CD1c-positive myeloid dendritic cell (primary cell): ENCODE results near the gene OPN1MW3.
"Not testable (repeated sequence)": the region's sequence is repeated elsewhere in the genome, so short reads cannot be mapped to it uniquely, and the experiment has no call there.

Experiments used
- DNase-seq: peaks from one replicate; pipeline ENCODE4 v3.0.0-alpha.2; 2016; ENCODE audit errors: extremely low spot score

OPN1MW3 gene

DNA sequence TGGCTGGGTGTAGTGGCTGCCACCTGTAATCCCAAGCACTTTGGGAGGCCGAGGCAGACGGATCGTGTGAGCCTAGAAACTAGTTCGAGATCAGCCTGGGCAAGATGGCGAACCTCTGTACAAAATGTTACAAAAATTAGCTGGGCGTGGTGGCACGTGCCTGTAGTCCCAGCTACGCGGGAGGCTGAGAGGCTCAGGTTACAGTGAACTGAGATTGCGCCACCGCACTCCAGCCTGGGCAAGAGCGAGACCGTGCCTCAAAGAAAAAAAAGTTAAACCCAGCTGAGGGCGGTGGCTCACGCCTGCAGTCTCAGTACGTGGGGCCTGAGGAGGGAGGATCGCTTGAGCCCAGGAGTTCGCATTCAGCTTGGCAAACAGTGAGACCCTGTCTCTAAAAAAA is 39.3 kb downstream of the OPN1MW3 start:
- DNase-seq = no peak

DNA sequence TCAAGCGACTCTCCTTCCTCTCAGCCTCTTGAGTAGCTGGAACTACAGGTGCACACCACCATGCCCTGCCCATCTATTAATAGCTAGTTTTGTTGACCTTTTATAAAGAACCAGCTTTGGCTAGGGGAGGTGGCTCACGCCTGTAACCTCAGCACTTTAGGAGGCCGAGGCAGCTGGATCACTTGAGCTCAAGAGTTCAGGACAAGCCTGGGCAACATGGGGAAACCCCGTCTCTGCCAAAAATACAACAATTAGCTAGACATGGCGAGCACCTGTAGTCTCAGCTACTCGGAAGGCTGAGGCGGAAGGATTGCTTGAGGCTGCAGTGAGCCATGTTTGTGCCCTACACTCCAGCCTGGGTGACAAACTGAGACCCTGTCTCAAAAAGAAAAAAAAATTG is 40.9 kb downstream of the OPN1MW3 start:
- no peak for DNase-seq

DNA sequence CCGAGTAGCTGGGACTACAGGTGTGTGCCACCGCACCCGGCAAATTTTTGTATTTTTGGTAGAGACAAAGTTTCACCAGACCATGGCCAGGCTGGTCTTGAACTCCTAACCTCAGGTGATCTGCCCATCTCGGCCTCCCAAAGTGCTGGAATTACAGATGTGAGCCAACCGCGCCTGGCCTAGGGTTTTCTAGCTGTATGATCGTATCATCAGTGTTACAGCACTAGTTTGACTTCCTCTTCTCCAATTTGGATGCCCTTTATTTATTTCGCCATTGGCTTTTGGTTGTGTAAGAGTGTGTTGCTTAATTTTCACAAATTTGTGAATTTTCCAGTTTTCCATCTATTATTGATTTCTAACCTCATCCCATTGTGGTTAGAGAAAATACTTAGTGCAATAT is 43.4 kb downstream of the OPN1MW3 start:
- peak; percentile 64 for DNase-seq

DNA sequence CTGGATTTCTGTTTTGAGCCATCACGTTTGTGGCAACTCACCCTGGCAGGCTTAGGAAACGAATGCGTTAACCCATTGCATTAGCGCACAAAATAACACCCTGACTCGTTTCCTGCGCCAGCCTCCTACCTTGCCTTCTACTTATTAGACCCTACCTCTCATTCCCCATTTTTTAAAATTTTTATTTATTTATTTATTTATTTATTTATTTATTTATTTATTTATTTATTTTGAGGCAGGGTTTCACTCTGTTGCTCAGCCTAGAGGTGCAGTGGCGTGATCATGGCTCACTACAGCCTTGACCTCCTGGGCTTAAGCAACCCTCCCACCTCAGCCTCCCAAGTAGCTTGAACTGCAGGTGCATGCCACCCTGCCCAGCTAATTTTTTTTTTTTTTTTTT is 45.6 kb downstream of the OPN1MW3 start:
- DNase-seq = not testable (repeated sequence)

DNA sequence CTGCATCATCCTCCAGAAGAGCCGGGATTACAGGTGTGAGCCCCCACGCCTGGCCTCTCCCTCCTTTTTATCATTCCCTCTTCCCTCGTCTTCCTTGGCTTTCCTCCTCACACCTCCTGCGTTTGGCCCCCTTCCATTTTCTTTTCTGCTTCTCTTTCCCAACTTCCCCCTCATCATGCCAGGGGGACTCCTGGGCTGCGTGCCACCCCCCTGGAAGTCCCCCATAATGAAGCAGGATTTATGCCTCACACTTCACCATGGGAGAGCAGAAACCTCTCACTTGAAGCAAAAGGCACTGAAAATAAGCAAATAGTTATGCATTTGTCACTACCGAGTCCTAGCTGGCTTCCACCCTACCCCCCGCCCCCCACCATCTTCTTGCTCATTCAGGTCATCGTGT is 46.1 kb downstream of the OPN1MW3 start:
- DNase-seq = no peak

DNA sequence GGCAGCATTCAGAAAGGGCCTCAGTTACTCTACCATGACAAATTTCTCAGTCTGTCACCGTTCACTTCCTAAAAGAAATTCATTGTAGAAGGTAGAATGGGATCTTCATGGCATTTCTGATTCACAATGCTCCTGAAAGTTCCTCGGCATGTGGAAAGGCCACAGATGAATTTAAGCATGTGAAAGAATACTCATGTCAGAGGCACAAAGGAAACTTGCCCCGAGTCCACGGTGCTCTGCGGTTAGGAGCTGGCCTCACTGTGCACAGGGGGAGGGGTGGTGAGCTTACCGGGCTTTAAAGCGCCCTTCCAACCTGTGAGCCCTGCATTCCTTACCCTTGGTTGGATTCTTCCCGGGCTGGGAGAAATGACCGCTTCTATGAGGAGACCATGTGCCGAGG is 47.5 kb downstream of the OPN1MW3 start:
- no peak for DNase-seq

DNA sequence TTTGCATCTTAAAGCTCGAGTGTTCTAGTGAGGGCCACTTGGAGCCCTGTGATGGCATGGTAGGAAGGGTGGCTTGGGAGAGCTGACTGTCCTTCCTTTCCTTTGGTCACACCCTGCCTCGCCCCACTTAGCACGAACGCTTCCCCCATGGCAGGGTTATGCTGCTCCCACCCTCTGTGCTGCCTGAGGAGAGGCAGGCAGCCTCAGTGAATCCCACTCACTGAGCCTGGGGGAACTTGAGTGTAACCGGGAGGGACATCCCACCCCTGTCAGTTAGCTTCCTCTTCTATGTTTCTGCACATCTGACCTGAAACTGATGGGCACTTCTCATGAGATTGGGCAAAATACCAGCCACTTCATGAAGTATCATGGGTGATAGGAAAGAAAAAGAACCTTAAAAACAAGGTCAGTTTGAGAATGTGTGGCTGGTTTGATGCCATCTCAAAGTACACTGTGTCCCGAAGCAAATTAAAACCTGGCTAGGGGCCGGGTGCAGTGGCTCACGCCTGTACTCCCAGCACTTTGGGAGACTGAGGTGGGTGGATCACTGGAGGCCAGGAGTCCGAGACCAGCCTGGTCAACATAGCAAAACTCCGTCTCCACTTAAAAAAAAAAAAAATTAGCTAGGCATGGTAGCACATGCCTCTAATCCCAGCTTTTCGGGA is 48.3 kb downstream of the OPN1MW3 start:
- DNase-seq = peak; percentile 50

DNA sequence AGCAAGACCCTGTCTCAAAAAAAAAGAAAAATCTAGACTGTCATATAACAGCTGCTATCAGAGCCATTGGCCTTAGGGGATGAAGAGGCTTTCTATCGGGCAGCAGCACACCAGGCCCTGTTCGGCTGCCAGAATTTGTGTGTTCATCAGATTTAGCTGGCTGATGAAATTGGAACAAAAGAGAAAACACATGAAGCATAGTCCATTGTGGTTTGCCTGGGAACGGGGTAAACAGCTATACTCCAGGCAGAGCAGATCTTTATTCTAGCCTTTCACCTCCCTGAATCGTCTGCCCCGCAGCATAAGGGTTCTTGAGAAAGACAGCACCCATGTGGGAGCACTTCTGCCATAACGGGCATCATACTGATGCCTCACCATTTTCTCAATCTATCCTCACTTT is 49.8 kb downstream of the OPN1MW3 start:
- DNase-seq = no peak

DNA sequence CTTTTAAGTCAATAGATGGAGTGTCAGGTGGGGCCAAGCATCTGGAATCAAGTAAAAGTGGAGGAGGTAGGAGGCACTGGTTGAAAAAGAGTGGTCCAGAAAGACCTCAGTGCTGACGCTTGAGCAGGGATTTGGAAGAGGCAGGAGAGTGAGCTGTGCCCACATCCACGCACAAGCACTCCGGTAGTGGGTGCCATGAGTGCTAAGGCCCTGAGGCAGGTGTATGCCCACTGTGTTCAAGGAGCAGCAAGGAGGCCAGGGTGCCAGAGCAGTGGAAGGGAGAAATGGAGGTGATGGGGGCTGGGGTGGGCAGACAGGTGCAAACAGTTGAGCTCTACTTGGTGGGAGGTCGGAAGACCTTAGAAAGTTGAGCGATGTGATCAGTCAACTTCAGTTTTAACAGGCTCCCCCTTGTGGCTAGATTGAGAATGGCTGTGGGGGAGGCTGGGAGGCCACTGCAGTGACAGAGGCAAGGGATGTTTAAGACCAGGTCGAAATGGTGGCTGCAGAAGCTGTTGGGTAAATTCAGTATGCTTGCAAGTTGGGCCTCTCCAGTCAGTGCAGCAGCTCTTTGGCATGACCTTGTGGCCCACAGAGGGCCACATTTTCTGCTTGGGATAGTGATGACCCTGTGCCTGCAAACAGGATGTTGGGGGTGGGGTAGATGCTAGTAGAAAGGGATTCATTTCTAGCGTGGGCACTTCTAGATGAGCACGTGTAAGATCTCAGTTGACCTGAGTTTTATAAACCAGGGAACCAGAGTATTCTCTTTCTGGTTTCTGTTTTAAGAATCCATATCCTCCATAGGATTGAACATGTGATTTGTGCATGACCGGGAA is 50.9 kb downstream of the OPN1MW3 start:
- peak; percentile 74 for DNase-seq

DNA sequence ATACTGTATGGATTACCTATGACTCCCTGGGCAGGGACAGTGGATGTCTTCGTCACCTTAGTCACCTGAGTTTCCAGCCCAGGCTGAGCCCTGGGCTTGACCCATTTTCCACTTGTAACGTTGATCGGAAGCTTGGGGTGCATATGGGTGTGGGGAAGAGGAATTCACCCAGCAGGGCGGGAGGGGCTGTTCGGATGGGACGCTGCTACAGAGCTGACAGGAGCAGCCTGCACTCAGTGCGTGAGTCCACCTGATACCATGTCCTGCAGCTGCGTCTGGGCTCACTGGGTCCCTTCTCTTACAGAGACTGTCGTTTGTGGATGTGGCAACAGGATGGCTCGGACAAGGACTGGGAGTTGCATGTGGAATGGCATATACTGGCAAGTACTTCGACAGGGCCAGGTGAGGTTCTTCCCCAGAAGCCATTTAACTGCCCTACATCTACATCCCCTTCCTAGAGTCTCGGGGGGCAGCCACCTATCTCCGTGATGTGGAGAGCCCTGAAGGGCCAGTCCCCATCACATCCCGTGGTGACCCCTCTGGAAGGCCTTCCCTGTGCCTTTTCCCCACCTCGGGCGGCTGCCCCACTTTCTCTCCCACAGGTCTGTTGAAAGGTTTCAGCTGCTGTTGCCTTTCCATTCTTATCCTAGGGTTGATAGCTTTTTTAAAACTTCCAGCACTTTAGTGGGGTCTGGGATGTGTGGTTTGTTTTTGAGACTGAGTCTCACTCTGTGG is 51.8 kb downstream of the OPN1MW3 start:
- DNase-seq = no peak

DNA sequence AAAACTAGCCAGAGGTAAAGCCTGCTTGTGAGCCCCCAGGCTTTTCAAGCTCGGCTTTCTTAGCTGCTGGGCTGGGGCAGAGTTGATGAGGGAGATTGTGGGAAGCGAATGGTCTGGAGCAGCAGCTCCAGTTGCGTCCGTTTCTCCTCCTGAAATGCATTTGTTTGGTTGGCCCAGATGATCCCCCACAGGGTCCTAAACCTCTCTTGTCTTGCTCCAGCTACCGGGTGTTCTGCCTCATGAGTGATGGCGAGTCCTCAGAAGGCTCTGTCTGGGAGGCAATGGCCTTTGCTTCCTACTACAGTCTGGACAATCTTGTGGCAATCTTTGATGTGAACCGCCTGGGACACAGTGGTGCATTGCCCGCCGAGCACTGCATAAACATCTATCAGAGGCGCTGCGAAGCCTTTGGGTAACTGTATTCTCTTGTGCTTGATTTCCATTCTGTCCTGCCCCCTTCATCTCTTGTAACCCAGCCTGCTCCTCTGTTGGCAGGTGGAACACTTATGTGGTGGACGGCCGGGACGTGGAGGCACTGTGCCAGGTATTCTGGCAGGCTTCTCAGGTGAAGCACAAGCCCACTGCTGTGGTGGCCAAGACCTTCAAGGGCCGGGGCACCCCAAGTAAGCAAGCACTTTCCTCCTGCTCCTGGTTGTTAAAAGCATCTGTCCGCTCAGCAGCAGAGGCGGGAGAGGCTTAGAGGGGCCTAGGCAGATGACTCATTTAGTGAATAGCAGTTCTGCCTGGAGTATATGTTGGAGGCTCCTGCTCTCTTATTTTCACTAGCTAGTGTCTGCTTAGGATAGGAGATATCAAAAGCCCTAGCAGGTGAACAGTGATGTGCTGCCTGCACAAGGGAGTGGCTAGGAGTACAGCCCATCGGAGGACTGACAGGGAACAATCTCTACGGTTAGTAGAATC is 53.5 kb downstream of the OPN1MW3 start:
- DNase-seq = no peak

DNA sequence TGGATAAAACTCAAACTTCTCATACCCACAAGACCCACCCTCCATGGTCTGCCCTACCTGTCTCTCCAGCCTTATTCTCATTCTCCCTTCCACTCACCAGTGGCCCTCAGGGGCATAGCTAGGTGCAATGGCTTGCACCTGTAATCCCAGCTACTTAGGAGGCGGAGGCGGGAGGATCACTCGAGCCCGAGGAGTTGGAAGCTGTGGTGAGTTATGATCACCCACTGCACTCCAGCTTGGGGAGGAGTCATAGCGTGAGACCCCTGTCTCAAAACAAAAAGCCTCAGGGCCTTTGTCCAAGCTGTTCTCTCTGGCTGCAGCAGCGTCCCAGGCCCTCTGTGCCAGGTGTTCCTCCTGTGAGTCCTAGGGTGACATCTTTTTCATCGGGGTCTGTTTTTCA is 54.7 kb downstream of the OPN1MW3 start:
- DNase-seq = no peak

DNA sequence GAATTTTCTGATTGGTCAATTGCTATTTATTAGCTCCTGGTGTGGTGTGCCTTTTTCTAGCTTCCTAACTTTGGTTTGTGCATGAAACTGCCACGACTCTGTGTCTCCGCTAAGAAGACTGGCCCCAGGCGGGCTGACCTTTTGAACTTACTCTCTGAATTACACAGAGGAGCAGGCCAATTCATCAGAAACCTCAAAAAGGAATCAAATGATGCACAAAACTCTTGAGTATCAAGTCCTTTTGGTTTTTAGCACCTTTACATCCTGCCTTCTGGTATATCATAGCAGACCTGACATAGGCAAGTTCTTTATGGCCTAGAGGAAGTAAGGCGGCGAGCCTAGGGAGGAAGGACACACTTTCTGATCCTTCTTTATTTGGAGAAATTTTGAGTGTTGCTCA is 55.8 kb downstream of the OPN1MW3 start:
- no peak for DNase-seq

DNA sequence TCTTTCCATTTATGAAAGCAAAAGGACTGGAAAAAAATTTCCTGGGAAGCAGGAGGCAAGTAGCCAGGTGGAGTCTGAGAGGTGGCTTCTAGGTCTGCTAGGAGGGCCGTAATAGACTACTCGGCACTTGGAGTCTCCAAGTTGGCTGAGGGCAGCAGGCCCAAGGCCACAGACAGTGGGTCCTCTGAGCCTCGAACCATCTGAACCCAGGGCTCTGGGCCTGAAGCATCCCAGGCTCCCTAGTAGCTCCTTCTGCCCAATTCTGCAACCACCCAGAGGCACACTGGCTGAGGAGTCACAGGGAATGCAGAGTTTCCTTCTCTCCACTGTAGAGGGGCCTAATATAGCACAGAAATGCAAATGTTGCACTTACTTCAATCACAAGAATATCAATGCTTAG is 58.0 kb downstream of the OPN1MW3 start:
- DNase-seq = no peak

DNA sequence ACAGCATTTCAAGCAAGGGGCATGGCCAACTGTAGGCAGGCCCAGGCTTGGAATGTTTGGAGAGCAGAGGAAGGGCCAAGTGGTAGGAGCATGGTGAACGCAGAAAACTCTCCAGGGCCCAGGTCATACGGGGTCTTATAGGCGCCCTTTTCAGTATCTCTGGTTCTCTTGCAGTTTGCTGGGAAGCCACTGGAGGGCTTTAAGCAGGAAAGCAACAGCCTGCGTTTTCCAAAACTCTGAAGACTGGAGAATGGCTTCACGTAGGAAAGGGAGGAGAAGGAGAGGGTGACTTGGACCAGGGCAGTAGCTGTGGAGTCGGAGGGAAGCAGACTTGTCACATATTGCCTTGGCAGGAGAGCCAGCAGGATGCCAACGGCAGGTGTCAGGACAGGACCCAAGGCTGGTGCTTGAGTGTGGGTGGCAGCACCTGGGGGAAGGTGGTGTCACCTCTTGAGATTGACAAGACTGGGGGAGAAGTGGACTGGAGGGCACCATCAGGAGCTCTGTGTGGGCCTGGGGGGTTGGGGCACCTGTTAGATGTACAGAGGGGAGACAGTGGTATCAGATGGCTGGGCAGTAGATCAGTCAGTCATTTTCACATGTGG is 60.1 kb downstream of the OPN1MW3 start:
- no peak for DNase-seq

DNA sequence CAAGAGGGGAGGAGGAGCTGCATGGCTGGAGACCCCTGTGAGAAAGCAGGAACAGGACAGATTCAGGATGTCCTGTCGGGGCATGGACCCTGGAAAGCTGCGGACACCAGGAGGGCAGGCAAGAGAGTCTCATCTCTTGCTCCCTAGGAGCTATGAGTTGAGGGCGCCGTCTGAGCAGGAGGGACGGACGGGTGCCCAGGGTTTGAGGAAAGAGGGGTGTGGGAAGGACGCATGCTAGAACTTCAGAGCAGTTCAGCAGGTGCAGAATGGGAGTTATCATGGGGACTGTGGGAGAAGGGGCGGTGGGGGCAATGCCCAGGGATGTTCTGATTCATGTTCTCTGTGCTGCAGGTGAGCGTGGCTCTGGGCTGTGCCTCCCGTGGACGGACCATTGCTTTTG is 63.0 kb downstream of the OPN1MW3 start:
- DNase-seq = no peak
